ENCODE measurements around the gene GNAO1.
"Not testable (repeated sequence)": the region's sequence is repeated elsewhere in the genome, so short reads cannot be mapped to it uniquely, and the experiment has no call there.

GNAO1 gene

GRCh38 chr16:56382459-56382858 is 191.2 kb downstream of the GNAO1 start:
- no peak for DNase-seq
- Mint-ChIP-seq H3K9me3 (peaks cover 37 to 41% of the 10 kb centered on the region in 2 donors), H3K27ac (no peak overlapping the region), H3K4me3 (no peak overlapping the region), H3K27me3 (no peaks in the 10 kb centered on the region), H3K4me1 (no peaks in the 10 kb centered on the region)
- ATAC-seq, result no peak

DNA sequence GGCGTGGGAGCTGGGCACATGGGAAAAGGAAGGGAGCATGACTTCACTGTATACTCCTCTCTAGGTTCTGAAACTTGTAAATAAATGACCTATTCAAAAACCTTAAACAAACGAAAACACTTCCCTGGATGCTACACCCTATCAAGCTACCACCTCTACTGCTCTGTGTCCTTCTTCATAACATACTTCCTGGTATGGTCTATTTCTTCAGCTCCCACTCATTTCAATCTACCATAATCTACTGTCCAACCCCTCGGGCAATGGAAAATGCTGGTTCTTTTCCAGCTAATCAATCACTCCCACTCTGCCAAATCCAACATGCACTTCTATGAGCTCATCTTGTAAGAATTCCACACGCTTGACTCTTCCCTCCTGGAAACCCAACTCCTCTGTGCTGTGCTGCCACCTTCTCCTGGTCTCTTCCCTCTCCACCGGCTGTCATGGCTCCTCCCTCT is 191.6 kb downstream of the GNAO1 start:
- Mint-ChIP-seq H3K9me3 (peaks cover 37 to 41% of the 10 kb centered on the region in 2 donors), H3K27me3 (no peaks in the 10 kb centered on the region), H3K27ac (no peak overlapping the region), H3K4me1 (no peaks in the 10 kb centered on the region), H3K4me3 (no peak overlapping the region)
- no peak for ATAC-seq
- no peak for DNase-seq

DNA sequence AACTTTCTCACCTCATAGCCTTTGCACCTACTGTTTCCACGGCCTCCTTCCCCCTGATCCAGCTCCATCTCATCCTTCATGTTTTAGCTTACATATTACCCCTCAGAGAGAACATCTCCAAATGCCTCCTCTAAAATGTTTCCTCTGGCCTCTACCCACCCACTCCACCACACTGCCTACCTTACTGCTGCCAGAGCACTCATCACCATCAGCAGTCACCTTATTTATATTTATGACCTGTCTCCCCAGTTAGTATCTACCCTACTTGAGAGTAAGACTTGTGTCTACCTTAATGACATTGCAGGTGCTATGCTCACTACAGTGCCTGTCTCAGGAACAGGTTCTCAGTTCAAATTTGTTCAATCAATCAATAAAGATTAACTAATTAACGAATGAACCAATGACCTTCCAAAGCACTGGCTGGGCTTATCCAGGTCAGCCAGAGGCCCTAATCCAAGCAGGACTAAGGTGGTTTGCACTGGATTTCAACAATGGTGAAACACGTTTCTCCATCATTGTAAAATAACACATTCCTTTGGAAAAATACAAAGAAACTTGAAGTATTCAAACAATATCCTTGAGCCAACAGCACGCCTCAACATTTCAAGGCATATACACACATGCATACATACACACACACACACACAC is 192.9 kb downstream of the GNAO1 start:
- Mint-ChIP-seq H3K4me3 (no peak overlapping the region), H3K4me1 (no peaks in the 10 kb centered on the region), H3K27me3 (no peaks in the 10 kb centered on the region), H3K9me3 (peaks cover 35 to 41% of the 10 kb centered on the region in 2 donors), H3K27ac (no peak overlapping the region)
- DNase-seq, result no peak
- no peak for ATAC-seq

GRCh38 chr16:56387396-56387795 is 196.1 kb downstream of the GNAO1 start:
- no peaks in the 10 kb centered on the region for H3K4me1 Mint-ChIP-seq
- DNase-seq (no peak), ATAC-seq (no peak)
- H3K27ac Mint-ChIP-seq, result peak overlapping the region in 1 of 2 donors; percentile 85
- peaks cover 11 to 15% of the 10 kb centered on the region in 2 donors for H3K9me3 Mint-ChIP-seq
- H3K27me3 Mint-ChIP-seq, result no peaks in the 10 kb centered on the region
- no peak overlapping the region for H3K4me3 Mint-ChIP-seq

GRCh38 chr16:56388209-56388608 is 196.9 kb downstream of the GNAO1 start:
- Mint-ChIP-seq H3K4me1 (no peaks in the 10 kb centered on the region), H3K27ac (no peak overlapping the region), H3K4me3 (no peak overlapping the region), H3K27me3 (no peaks in the 10 kb centered on the region), H3K9me3 (peaks cover 6 to 11% of the 10 kb centered on the region in 2 donors)
- ATAC-seq, result no peak
- DNase-seq, result no peak

DNA sequence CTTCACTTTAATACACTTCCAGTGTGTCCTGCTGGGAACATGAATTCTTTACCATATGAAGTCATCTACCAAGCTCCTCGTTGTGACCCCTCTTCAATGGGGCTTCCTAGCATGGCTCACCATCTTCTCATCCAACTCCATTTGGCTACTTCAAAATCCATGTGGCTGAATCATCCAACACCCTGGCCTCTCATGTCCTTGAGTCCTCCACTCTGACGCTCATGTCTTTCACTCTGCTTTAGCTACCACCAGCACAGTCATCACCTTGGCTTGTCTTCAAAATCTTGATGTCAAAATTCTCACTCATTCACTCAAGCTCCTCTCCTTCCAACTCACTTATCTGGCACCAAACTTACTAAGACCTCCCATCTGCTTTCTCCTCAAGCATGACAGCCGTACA is 198.3 kb downstream of the GNAO1 start:
- DNase-seq (no peak), ATAC-seq (no peak)
- H3K9me3 Mint-ChIP-seq, result no peaks in the 10 kb centered on the region
- H3K4me1 Mint-ChIP-seq, result no peaks in the 10 kb centered on the region
- H3K27me3 Mint-ChIP-seq, result no peaks in the 10 kb centered on the region
- H3K27ac Mint-ChIP-seq, result no peak overlapping the region
- no peak overlapping the region for H3K4me3 Mint-ChIP-seq

GRCh38 chr16:56396724-56397123 is 205.4 kb downstream of the GNAO1 start:
- H3K27me3 Mint-ChIP-seq, H3K4me1 Mint-ChIP-seq, H3K9me3 Mint-ChIP-seq, H3K27ac Mint-ChIP-seq, ATAC-seq, H3K4me3 Mint-ChIP-seq, DNase-seq: not testable (repeated sequence)

DNA sequence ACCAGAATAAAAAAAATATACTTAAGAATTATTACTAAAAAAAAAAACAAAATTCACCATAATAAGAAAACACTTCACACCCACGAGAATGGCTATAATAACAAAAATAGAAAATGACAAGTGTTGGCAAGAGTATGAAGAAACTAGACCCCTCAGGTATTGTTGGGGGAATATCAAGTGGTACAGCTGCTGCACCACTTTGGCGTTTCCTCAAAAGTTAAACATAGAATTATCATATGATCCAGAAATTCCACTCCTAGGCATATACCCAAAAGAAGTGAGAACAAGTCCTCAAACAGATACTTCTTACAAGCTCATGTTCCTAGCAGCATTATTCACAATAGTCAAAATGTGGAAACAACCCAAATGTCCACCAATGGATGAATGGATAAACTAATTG is 207.8 kb downstream of the GNAO1 start:
- Mint-ChIP-seq H3K4me3 (no peak overlapping the region), H3K4me1 (no peaks in the 10 kb centered on the region), H3K9me3 (no peaks in the 10 kb centered on the region), H3K27me3 (no peaks in the 10 kb centered on the region), H3K27ac (no peak overlapping the region)
- no peak for ATAC-seq
- no peak for DNase-seq

DNA sequence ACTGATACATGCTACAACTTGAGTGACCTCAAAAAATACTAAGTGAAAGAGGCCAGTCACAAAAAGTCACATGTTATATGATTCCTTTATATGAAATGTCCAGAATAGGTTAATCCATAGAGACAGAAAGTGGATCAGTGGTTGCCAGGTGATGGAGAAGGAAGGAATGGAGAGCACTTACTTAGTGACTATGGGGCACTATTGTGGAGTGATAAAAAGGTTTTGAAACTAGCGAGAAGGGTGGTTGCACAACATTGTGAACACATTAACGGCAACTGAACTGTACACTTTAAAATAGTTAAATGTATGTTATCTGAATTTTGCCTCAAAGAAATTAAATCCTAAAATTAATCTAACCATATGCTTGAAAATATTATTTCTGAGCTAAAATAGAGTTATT is 208.2 kb downstream of the GNAO1 start:
- Mint-ChIP-seq H3K4me1 (no peaks in the 10 kb centered on the region), H3K27me3 (no peaks in the 10 kb centered on the region), H3K27ac (no peak overlapping the region), H3K9me3 (no peaks in the 10 kb centered on the region), H3K4me3 (no peak overlapping the region)
- ATAC-seq (no peak), DNase-seq (no peak)

GRCh38 chr16:56400458-56400857 is 209.2 kb downstream of the GNAO1 start:
- Mint-ChIP-seq H3K27me3 (no peaks in the 10 kb centered on the region), H3K4me1 (peaks cover 3% of the 10 kb centered on the region), H3K4me3 (no peak overlapping the region), H3K9me3 (no peaks in the 10 kb centered on the region), H3K27ac (no peak overlapping the region)
- ATAC-seq, result no peak
- no peak for DNase-seq

- no peaks in the 10 kb centered on the region for H3K27me3 Mint-ChIP-seq
- H3K4me1 Mint-ChIP-seq, result peaks cover 6% of the 10 kb centered on the region
- ATAC-seq, result peak; percentile 67
- no peak for DNase-seq
- no peak overlapping the region for H3K4me3 Mint-ChIP-seq
- no peaks in the 10 kb centered on the region for H3K9me3 Mint-ChIP-seq
- H3K27ac Mint-ChIP-seq, result no peak overlapping the region
Measured at GRCh38 chr16:56401482-56401881, 210.2 kb downstream of the GNAO1 start.

DNA sequence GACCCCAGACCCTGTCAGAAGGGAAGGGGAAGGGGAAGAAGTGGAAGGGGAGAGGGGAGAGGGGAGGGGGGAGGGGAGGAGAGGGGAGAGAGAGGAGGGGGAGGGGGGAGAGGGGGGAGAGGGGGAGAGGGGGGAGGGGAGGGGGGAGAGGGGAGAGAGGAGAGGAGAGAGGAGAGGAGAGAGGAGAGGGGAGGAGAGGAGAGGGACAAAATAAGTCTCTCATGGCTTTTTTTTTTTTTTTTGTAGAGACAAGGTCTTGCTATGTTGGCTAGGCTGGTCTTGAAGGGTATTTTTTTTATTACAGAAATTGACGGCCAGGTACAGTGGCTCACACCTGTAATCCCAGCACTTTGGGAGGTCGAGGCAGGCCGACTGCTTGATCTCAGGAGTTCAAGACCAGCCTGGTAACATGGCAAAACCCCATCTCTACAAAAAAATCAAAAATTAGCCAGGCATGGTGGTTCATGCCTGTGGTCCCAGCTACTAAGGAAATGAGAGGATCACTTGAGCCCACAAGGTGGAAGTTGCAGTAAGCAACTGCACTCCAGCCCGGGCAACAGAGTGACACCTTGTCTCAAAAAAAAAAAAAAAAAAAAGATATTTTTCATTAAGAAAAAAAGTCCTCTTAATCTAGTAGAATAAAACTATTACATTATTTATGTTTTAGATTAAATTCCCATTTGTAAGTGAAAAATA is 214.8 kb downstream of the GNAO1 start:
- ATAC-seq (no peak), DNase-seq (no peak)
- no peaks in the 10 kb centered on the region for H3K27me3 Mint-ChIP-seq
- no peak overlapping the region for H3K27ac Mint-ChIP-seq
- H3K9me3 Mint-ChIP-seq, result no peaks in the 10 kb centered on the region
- peaks cover 6% of the 10 kb centered on the region for H3K4me1 Mint-ChIP-seq
- H3K4me3 Mint-ChIP-seq, result no peak overlapping the region
